CD14-positive monocyte (primary cell): ENCODE measurements around the gene GRM5. TPM values are rescaled to one million over a fixed set of nuclear protein-coding genes. Genes with fewer than 3 reads are reported as not detected.

Source experiments
- DNase-seq, 3 donors: peaks; one replicate each; pipeline ENCODE4 v3.0.0-alpha.2; 2011 to 2022
- H2AFZ ChIP-seq: 2 replicates; pipeline ENCODE4 v1.6.0; 2012; ENCODE audit warnings: mild to moderate bottlenecking, low read depth, low read length, inconsistent platforms; ENCODE audit not compliant: insufficient read depth, poor library complexity, severe bottlenecking
- H3K27ac ChIP-seq, 2 donors: 1 replicate in 1 of 2; 2 replicates in 1 of 2; pipeline ENCODE4 v1.5.1; 2012 to 2013; ENCODE audit warnings: low read length in 2 of 2, control low read depth in 1 of 2, inconsistent platforms in 1 of 2, low read depth in 1 of 2, mild to moderate bottlenecking in 1 of 2
- H3K27me3 ChIP-seq, 2 donors: one replicate each; pipeline versions ENCODE4 v1.6.0 to v1.6.1; 2011 to 2013; ENCODE audit warnings: low read length in 2 of 2; ENCODE audit not compliant: control insufficient read depth in 2 of 2, insufficient read depth in 2 of 2
- H3K36me3 ChIP-seq, 2 donors: replicated peaks in 1 of 2; 1 replicate in 1 of 2; 2 replicates in 1 of 2; pipeline versions ENCODE4 v1.5.1 to v1.6.1; 2012 to 2013; ENCODE audit warnings: low read length in 2 of 2, control low read depth in 1 of 2, inconsistent platforms in 1 of 2, mild to moderate bottlenecking in 1 of 2; ENCODE audit not compliant: insufficient read depth in 2 of 2, control insufficient read depth in 1 of 2
- H3K4me1 ChIP-seq, 2 donors: 1 replicate in 1 of 2; 2 replicates in 1 of 2; pipeline versions ENCODE4 v1.5.1 to v1.6.1; 2012 to 2013; ENCODE audit warnings: low read length in 2 of 2, control low read depth in 1 of 2, inconsistent platforms in 1 of 2, mild to moderate bottlenecking in 1 of 2, moderate library complexity in 1 of 2; ENCODE audit not compliant: insufficient read depth in 2 of 2, control insufficient read depth in 1 of 2
- H3K4me2 ChIP-seq: replicated peaks from 2 replicates; pipeline ENCODE3; 2012; ENCODE audit warnings: low read length, moderate library complexity, mild to moderate bottlenecking; ENCODE audit not compliant: poor library complexity, severe bottlenecking; ENCODE audit errors: extremely low read depth
- H3K4me3 ChIP-seq, 3 experiments: fragments of 200-600 bp in 1 of 3; sonication (generic) in 1 of 3; replicated peaks in 1 of 3; 1 replicate in 2 of 3; 2 replicates in 1 of 3; pipeline ENCODE4 v1.5.1; 2011 to 2013; ENCODE audit warnings: low read length in 3 of 3, mild to moderate bottlenecking in 3 of 3, control low read depth in 2 of 3, low read depth in 2 of 3, inconsistent platforms in 1 of 3, moderate library complexity in 1 of 3
- H3K79me2 ChIP-seq: 2 replicates; pipeline ENCODE4 v1.6.0; 2012; ENCODE audit warnings: mild to moderate bottlenecking, control low read depth, inconsistent platforms, low read length, moderate library complexity; ENCODE audit not compliant: insufficient read depth
- H3K9ac ChIP-seq: 2 replicates; pipeline ENCODE4 v1.6.0; 2017; ENCODE audit warnings: low read length, mild to moderate bottlenecking; ENCODE audit not compliant: insufficient read depth, poor library complexity, severe bottlenecking
- H3K9me3 ChIP-seq, 2 donors: replicated peaks in 1 of 2; 1 replicate in 1 of 2; 2 replicates in 1 of 2; pipeline versions ENCODE4 v1.5.1 to v1.6.1; 2012 to 2013; ENCODE audit warnings: low read length in 2 of 2, control low read depth in 1 of 2; ENCODE audit not compliant: control insufficient read depth in 1 of 2, insufficient read depth in 1 of 2
- H4K20me1 ChIP-seq: 2 replicates; pipeline ENCODE4 v1.6.0; 2012; ENCODE audit warnings: mild to moderate bottlenecking, low read length, control low read depth, moderate library complexity; ENCODE audit not compliant: insufficient read depth
- H3K27ac Mint-ChIP-seq, 7 donors: one replicate each; pipeline ENCODE4 v1.8.0; 2020; ENCODE audit warnings: mild to moderate bottlenecking in 7 of 7, mixed read lengths in 7 of 7, moderate library complexity in 6 of 7, inconsistent platforms in 2 of 7
- H3K27me3 Mint-ChIP-seq, 3 donors: one replicate each; pipeline ENCODE4 v1.8.0; 2021 to 2022; ENCODE audit warnings: low read depth in 3 of 3, mild to moderate bottlenecking in 3 of 3, mixed read lengths in 3 of 3, moderate library complexity in 3 of 3, inconsistent platforms in 1 of 3
- H3K36me3 Mint-ChIP-seq, 2 donors: one replicate each; pipeline ENCODE4 v1.8.0; 2020; ENCODE audit warnings: mixed read lengths in 2 of 2, inconsistent platforms in 1 of 2, mild to moderate bottlenecking in 1 of 2
- H3K4me1 Mint-ChIP-seq: one replicate; pipeline ENCODE4 v1.8.0; 2020; ENCODE audit warnings: mild to moderate bottlenecking, mixed read lengths
- H3K4me3 Mint-ChIP-seq, 2 donors: one replicate each; pipeline ENCODE4 v1.8.0; 2020; ENCODE audit warnings: mild to moderate bottlenecking in 2 of 2, mixed read lengths in 2 of 2, moderate library complexity in 1 of 2
- H3K9me3 Mint-ChIP-seq, 7 donors: one replicate each; pipeline ENCODE4 v1.8.0; 2020 to 2022; ENCODE audit warnings: mixed read lengths in 7 of 7, mild to moderate bottlenecking in 6 of 7, moderate library complexity in 6 of 7, inconsistent platforms in 2 of 7
- WGBS: methylation state at CpG from one replicate; pipeline ENCODE4 v1.1.5; 2013; ENCODE audit warnings: missing lambda C conversion rate; ENCODE audit not compliant: insufficient coverage; 5-methylcytosine and 5-hydroxymethylcytosine counted together
- intact Hi-C, 2 donors: fragments of 100-400 bp; cut with micrococcal nuclease; formaldehyde crosslinking; loops; one replicate each; pipeline versions ENCODE4 v1.15.0 to v1.15.1; 2023
- polyA plus RNA-seq, 3 donors: library from polyadenylated mRNA; depleted of rRNA in 1 of 3; unstranded in 2 of 3; stranded (reverse) in 1 of 3; fragments of 300-500 nt in 2 of 3; fragments of >200 nt in 1 of 3; fragmentation: Illumina TruSeq in 2 of 3; gene quantifications; 1 replicate in 2 of 3; 2 replicates in 1 of 3; pipeline ENCODE4 v1.2.3, GENCODE V29; 2012 to 2021
- TF ChIP-seq, protein P1 (sequence below): fragments of 200-600 bp; IDR thresholded peaks from one replicate; pipeline ENCODE4 v1.8.0; 2022; ENCODE audit warnings: antibody characterized with exemption, mild to moderate bottlenecking

GRM5 gene
- polyA plus RNA-seq, 3 donors: not detected

DNA sequence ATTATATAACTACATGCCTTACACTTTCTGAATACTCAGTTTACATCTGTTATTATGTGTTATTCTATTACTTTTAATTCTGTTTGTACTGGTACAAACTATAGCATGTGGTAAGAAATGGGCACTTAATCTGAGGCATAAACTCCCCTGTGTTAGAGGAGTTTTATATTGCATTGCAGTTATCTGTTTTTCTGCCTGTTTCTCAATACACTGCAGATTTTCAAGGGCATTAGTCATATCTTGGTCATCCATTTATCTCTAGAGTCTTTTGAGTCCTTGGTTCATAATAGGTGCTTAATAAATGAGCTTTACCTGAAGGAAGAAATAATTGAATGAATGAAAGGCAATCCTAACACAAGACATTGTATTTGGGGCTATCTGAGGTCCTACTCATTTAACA lies 545.4 kb downstream of the GRM5 start:
- H3K4me1 Mint-ChIP-seq: peaks cover 9% of the 10 kb centered on the region
- Histone ChIP-seq H3K9ac (no peak overlapping the region), H3K27me3 (no peaks in the 10 kb centered on the region), H3K4me2 (no peak overlapping the region), H3K4me3 (no peak overlapping the region), H3K9me3 (peaks cover 0 to 2% of the 10 kb centered on the region in 2 donors), H3K79me2 (no peaks in the 10 kb centered on the region), H3K36me3 (no peaks in the 10 kb centered on the region), H3K27ac (no peak overlapping the region), H2AFZ (no peak overlapping the region), H3K4me1 (no peaks in the 10 kb centered on the region), H4K20me1 (no peaks in the 10 kb centered on the region)
- H3K36me3 Mint-ChIP-seq: no peaks in the 10 kb centered on the region
- peaks cover 0 to 4% (median 2%) of the 10 kb centered on the region in 7 donors for H3K9me3 Mint-ChIP-seq
- DNase-seq: no peak
- no peaks in the 10 kb centered on the region for H3K27me3 Mint-ChIP-seq
- TF ChIP-seq, protein P1, sequence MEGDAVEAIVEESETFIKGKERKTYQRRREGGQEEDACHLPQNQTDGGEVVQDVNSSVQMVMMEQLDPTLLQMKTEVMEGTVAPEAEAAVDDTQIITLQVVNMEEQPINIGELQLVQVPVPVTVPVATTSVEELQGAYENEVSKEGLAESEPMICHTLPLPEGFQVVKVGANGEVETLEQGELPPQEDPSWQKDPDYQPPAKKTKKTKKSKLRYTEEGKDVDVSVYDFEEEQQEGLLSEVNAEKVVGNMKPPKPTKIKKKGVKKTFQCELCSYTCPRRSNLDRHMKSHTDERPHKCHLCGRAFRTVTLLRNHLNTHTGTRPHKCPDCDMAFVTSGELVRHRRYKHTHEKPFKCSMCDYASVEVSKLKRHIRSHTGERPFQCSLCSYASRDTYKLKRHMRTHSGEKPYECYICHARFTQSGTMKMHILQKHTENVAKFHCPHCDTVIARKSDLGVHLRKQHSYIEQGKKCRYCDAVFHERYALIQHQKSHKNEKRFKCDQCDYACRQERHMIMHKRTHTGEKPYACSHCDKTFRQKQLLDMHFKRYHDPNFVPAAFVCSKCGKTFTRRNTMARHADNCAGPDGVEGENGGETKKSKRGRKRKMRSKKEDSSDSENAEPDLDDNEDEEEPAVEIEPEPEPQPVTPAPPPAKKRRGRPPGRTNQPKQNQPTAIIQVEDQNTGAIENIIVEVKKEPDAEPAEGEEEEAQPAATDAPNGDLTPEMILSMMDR: no peak
- intact Hi-C loops: no loop called here
- H3K4me3 Mint-ChIP-seq: no peak overlapping the region
- H3K27ac Mint-ChIP-seq: no peak overlapping the region

DNA sequence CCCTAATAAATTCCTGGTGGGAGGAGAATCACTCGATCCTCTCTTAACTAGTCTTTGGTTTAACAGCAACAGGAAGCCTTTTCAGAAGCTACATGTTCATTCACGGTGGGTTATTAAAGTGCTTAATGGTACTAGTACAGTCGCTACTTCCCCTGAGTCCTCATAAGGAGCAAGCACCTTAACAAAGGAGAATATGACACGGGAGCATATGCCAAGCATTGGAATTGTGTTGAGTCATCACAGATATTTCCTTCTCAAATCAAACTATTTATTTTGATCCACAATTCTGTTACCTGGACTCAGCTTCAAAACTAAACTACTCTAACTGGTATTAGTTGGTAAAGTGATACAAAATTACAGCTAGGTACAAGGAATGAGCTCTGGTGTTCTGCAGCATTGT lies 550.8 kb downstream of the GRM5 start:
- H3K27me3 ChIP-seq: peaks cover 13 to 21% of the 10 kb centered on the region in 2 donors
- H3K79me2 ChIP-seq: no peaks in the 10 kb centered on the region
- intact Hi-C loops: no loop called here
- no peak overlapping the region for H3K4me3 ChIP-seq
- no peaks in the 10 kb centered on the region for H3K4me1 ChIP-seq
- no peak overlapping the region for H3K4me3 Mint-ChIP-seq
- H3K9ac ChIP-seq: no peak overlapping the region
- H3K36me3 Mint-ChIP-seq: no peaks in the 10 kb centered on the region
- no peaks in the 10 kb centered on the region for H3K9me3 ChIP-seq
- no peak overlapping the region for H3K4me2 ChIP-seq
- H3K36me3 ChIP-seq: no peaks in the 10 kb centered on the region
- WGBS: 80% methylated on average over 1 of the region's 4 CpGs
- TF ChIP-seq, protein P1: no peak
- no peak for DNase-seq
- H3K27ac Mint-ChIP-seq: no peak overlapping the region
- no peak overlapping the region for H3K27ac ChIP-seq
- no peaks in the 10 kb centered on the region for H3K4me1 Mint-ChIP-seq
- peaks cover 13 to 25% (median 21%) of the 10 kb centered on the region in 3 donors for H3K27me3 Mint-ChIP-seq
- no peak overlapping the region for H2AFZ ChIP-seq
- no peaks in the 10 kb centered on the region for H4K20me1 ChIP-seq
- H3K9me3 Mint-ChIP-seq: peaks cover 0 to 2% (median 0%) of the 10 kb centered on the region in 7 donors
